ENCODE data around the gene HLA-E. TPM values are rescaled to one million over a fixed set of nuclear protein-coding genes. Genes with fewer than 3 reads are reported as not detected.
A peak's percentile ranks its signal among the peaks of the same experiment; 100 is the strongest.

Gene HLA-E
- total and polyA plus RNA-seq, 4 donors: 502 to 1,209 (median 614) TPM

GRCh38 chr6:30541515-30542403 is 52.5 kb downstream of the HLA-E start:
- peaks cover 0 to 6% (median 0%) of the 10 kb centered on the region in 5 donors for H3K4me1 ChIP-seq (ENCODE audit: control insufficient read depth in 5 of 5, insufficient read depth in 5 of 5, low read length in 5 of 5)
- H3K9ac ChIP-seq (ENCODE audit: insufficient read depth in 1 of 2, low read length in 2 of 2): peak overlapping the region in 1 of 2 donors; percentile 2
- H3K27ac ChIP-seq (ENCODE audit: low read depth in 1 of 2, low read length in 1 of 2): peak overlapping the region in 1 of 2 donors; percentile 85
- DNase-seq: peak; percentile 82 to 93 (median 86)
- no peaks in the 10 kb centered on the region for H3K27me3 ChIP-seq (ENCODE audit: control insufficient read depth in 3 of 3, insufficient read depth in 3 of 3, low read length in 2 of 3)
- WGBS, 2 donors: 5 to 7% methylated on average over 23 of the region's 23 CpGs
- H3K36me3 ChIP-seq (ENCODE audit: control insufficient read depth in 4 of 4, insufficient read depth in 4 of 4, low read length in 4 of 4): peaks cover 0 to 11% (median 2%) of the 10 kb centered on the region in 4 donors
- peak; percentile 73 for ATAC-seq (ENCODE audit: insufficient read depth, low FRiP score)
- H3K4me3 ChIP-seq: no peak overlapping the region
- H3K9me3 ChIP-seq (ENCODE audit: control insufficient read depth in 4 of 4, insufficient read depth in 3 of 4, low read length in 3 of 4): no peaks in the 10 kb centered on the region
- TF ChIP-seq CTCF (IDR thresholded peaks at IDR 0.05; ENCODE audit: control extremely low read depth, extremely low read depth): peak; percentile 94

GRCh38 chr6:30542404-30542725 is 53.1 kb downstream of the HLA-E start:
- Histone ChIP-seq H3K36me3 (ENCODE audit: control insufficient read depth in 4 of 4, insufficient read depth in 4 of 4, low read length in 4 of 4) (peaks cover under 1 to 17% (median 6%) of the 10 kb centered on the region in 4 donors), H3K9me3 (ENCODE audit: control insufficient read depth in 4 of 4, insufficient read depth in 3 of 4, low read length in 3 of 4) (no peaks in the 10 kb centered on the region), H3K9ac (ENCODE audit: insufficient read depth in 1 of 2, low read length in 2 of 2) (no peak overlapping the region), H3K4me1 (ENCODE audit: control insufficient read depth in 5 of 5, insufficient read depth in 5 of 5, low read length in 5 of 5) (peaks cover 0 to 6% (median 0%) of the 10 kb centered on the region in 5 donors), H3K4me3 (no peak overlapping the region), H3K27me3 (ENCODE audit: control insufficient read depth in 3 of 3, insufficient read depth in 3 of 3, low read length in 2 of 3) (no peaks in the 10 kb centered on the region), H3K27ac (ENCODE audit: low read depth in 1 of 2, low read length in 1 of 2) (peak overlapping the region in 1 of 2 donors; percentile 92)
- ATAC-seq (ENCODE audit: insufficient read depth, low FRiP score) (no peak), DNase-seq (peak in 2 of 3 donors; percentile 11 to 25)
- no peak for TF ChIP-seq CTCF (IDR thresholded peaks at IDR 0.05; ENCODE audit: control extremely low read depth, extremely low read depth)
- 6 to 15% methylated on average over 4 of the region's 4 CpGs for WGBS, 2 donors

- H3K4me1 ChIP-seq (ENCODE audit: control insufficient read depth in 5 of 5, insufficient read depth in 5 of 5, low read length in 5 of 5): peaks cover 0 to 6% (median 0%) of the 10 kb centered on the region in 5 donors
- H3K4me3 ChIP-seq: no peak overlapping the region
- DNase-seq (no peak), ATAC-seq (ENCODE audit: insufficient read depth, low FRiP score) (no peak)
- WGBS, 2 donors: 61 to 65% methylated on average over 1 of the region's 1 CpG
- H3K9ac ChIP-seq (ENCODE audit: insufficient read depth in 1 of 2, low read length in 2 of 2): no peak overlapping the region
- H3K36me3 ChIP-seq (ENCODE audit: control insufficient read depth in 4 of 4, insufficient read depth in 4 of 4, low read length in 4 of 4): peaks cover 4 to 17% (median 9%) of the 10 kb centered on the region in 4 donors
- no peaks in the 10 kb centered on the region for H3K9me3 ChIP-seq (ENCODE audit: control insufficient read depth in 4 of 4, insufficient read depth in 3 of 4, low read length in 3 of 4)
- TF ChIP-seq CTCF (IDR thresholded peaks at IDR 0.05; ENCODE audit: control extremely low read depth, extremely low read depth): no peak
- H3K27me3 ChIP-seq (ENCODE audit: control insufficient read depth in 3 of 3, insufficient read depth in 3 of 3, low read length in 2 of 3): no peaks in the 10 kb centered on the region
- peak overlapping the region in 1 of 2 donors; percentile 92 for H3K27ac ChIP-seq (ENCODE audit: low read depth in 1 of 2, low read length in 1 of 2)
These were observed 53.6 kb downstream of the HLA-E start for GRCh38 chr6:30542915-30543314.

Other genes with a start within 250 kb of the HLA-E start
- gene TRIM39, start 162.6 kb upstream of the HLA-E start, total RNA-seq: 10 to 100 TPM; 11.7 to 14.2 TPM
- gene TRIM39, start 162.6 kb upstream of the HLA-E start, polyA plus RNA-seq: 10 to 100 TPM in 1 of 2 donors, 1 to 10 TPM in 1; 9.4 to 10.9 TPM
- gene RPP21, start 144.4 kb upstream of the HLA-E start, total RNA-seq: 10 to 100 TPM; 13.3 to 37.6 TPM
- gene RPP21, start 144.4 kb upstream of the HLA-E start, polyA plus RNA-seq: 100 to 1,000 TPM in 1 of 2 donors, 10 to 100 TPM in 1; 60.1 to 141 TPM
- gene GNL1, start 67.0 kb downstream of the HLA-E start, total RNA-seq: 10 to 100 TPM; 42.0 to 67.3 TPM
- gene GNL1, start 67.0 kb downstream of the HLA-E start, polyA plus RNA-seq: 10 to 100 TPM; 41.0 to 68.5 TPM
- 10 to 100 TPM in 1 of 2 donors, 1 to 10 TPM in 1; 8.4 to 10.9 TPM for gene PRR3, start 67.8 kb downstream of the HLA-E start, total RNA-seq
- gene PRR3, start 67.8 kb downstream of the HLA-E start, polyA plus RNA-seq: 10 to 100 TPM in 1 of 2 donors, 1 to 10 TPM in 1; 8.6 to 11.5 TPM
- gene ABCF1, start 81.9 kb downstream of the HLA-E start, total RNA-seq: 10 to 100 TPM; 28.8 to 55.4 TPM
- 10 to 100 TPM; 25.8 to 43.5 TPM for gene ABCF1, start 81.9 kb downstream of the HLA-E start, polyA plus RNA-seq
- 10 to 100 TPM; 36.9 to 73.4 TPM for gene PPP1R10, start 127.7 kb downstream of the HLA-E start, total RNA-seq
- gene PPP1R10, start 127.7 kb downstream of the HLA-E start, polyA plus RNA-seq: 10 to 100 TPM; 21.5 to 22.1 TPM
- 10 to 100 TPM; 24.9 to 57.2 TPM for gene MRPS18B, start 128.3 kb downstream of the HLA-E start, total RNA-seq
- gene MRPS18B, start 128.3 kb downstream of the HLA-E start, polyA plus RNA-seq: 10 to 100 TPM; 50.1 to 81.5 TPM
- gene ATAT1, start 137.4 kb downstream of the HLA-E start, total RNA-seq: 10 to 100 TPM; 10.1 to 13.3 TPM
- 1 to 10 TPM; 5.5 to 5.6 TPM for gene ATAT1, start 137.4 kb downstream of the HLA-E start, polyA plus RNA-seq
- 10 to 100 TPM in 1 of 2 donors, 1 to 10 TPM in 1; 5.1 to 17.4 TPM for gene C6orf136, start 157.6 kb downstream of the HLA-E start, total RNA-seq
- gene C6orf136, start 157.6 kb downstream of the HLA-E start, polyA plus RNA-seq: 10 to 100 TPM in 1 of 2 donors, 1 to 10 TPM in 1; 9.2 to 26.0 TPM
- 10 to 100 TPM; 28.7 to 31.7 TPM for gene DHX16, start 183.5 kb downstream of the HLA-E start, total RNA-seq
- gene DHX16, start 183.5 kb downstream of the HLA-E start, polyA plus RNA-seq: 10 to 100 TPM; 23.4 to 31.4 TPM
- gene PPP1R18, start 197.1 kb downstream of the HLA-E start, total RNA-seq: 10 to 100 TPM; 28.2 to 63.9 TPM
- gene PPP1R18, start 197.1 kb downstream of the HLA-E start, polyA plus RNA-seq: 100 to 1,000 TPM in 1 of 2 donors, 10 to 100 TPM in 1; 69.3 to 155 TPM
- gene NRM, start 201.5 kb downstream of the HLA-E start, total RNA-seq: 10 to 100 TPM in 1 of 2 donors, 1 to 10 TPM in 1; 5.1 to 15.9 TPM
- gene NRM, start 201.5 kb downstream of the HLA-E start, polyA plus RNA-seq: 10 to 100 TPM; 16.0 to 18.7 TPM
- 10 to 100 TPM; 13.7 to 34.0 TPM for gene MDC1, start 227.8 kb downstream of the HLA-E start, total RNA-seq
- gene MDC1, start 227.8 kb downstream of the HLA-E start, polyA plus RNA-seq: 10 to 100 TPM in 1 of 2 donors, 1 to 10 TPM in 1; 9.9 to 11.0 TPM
- 100 to 1,000 TPM; 292 to 403 TPM for gene TUBB, start 230.8 kb downstream of the HLA-E start, total RNA-seq
- 100 to 1,000 TPM; 171 to 303 TPM for gene TUBB, start 230.8 kb downstream of the HLA-E start, polyA plus RNA-seq

All from lung (tissue), 12 donors.